Prostate gland (tissue), 2 donors: ENCODE measurements around the gene PLA2R1. TPM values are rescaled to one million over a fixed set of nuclear protein-coding genes. Genes with fewer than 3 reads are reported as not detected.
"Not testable (repeated sequence)": the region's sequence is repeated elsewhere in the genome, so short reads cannot be mapped to it uniquely, and the experiment has no call there.

Experiments used
- DNase-seq: peaks from one replicate; pipeline ENCODE4 v3.0.0-alpha.2; 2019; ENCODE audit warnings: low spot score
- H3K27ac ChIP-seq, 2 donors: fragments of 200-600 bp; sonication (generic); 2 replicates each; pipeline ENCODE4 v1.5.1; 2017 to 2019
- H3K27me3 ChIP-seq: fragments of 200-600 bp; sonication (generic); replicated peaks from 2 replicates; pipeline ENCODE4 v1.5.1; 2019; ENCODE audit not compliant: insufficient read depth
- H3K36me3 ChIP-seq, 2 donors: fragments of 200-600 bp; sonication (generic); 1 replicate in 1 of 2; 2 replicates in 1 of 2; pipeline versions ENCODE4 v1.5.1 to v1.8.1; 2017 to 2019
- H3K4me1 ChIP-seq: fragments of 200-600 bp; sonication (generic); replicated peaks from 2 replicates; pipeline ENCODE4 v1.5.1; 2019
- H3K4me3 ChIP-seq, 2 donors: fragments of 200-600 bp; sonication (generic); 2 replicates each; pipeline ENCODE4 v1.5.1; 2017 to 2019
- H3K9me3 ChIP-seq: fragments of 200-600 bp; sonication (generic); 2 replicates; pipeline ENCODE4 v1.5.1; 2017
- CTCF ChIP-seq, 4 experiments: fragments of 200-600 bp in 2 of 4; fragments of 450-650 bp in 2 of 4; sonication (generic) in 2 of 4; IDR thresholded peaks; 1 replicate in 3 of 4; 2 replicates in 1 of 4; pipeline ENCODE4 v1.5.1; 2016 to 2019; ENCODE audit warnings: antibody characterized with exemption in 4 of 4, mild to moderate bottlenecking in 2 of 4, moderate library complexity in 2 of 4
- POLR2A ChIP-seq: fragments of 450-650 bp; IDR thresholded peaks from one replicate; pipeline ENCODE4 v1.6.1; 2016; ENCODE audit warnings: antibody characterized with exemption, mild to moderate bottlenecking
- POLR2AphosphoS5 ChIP-seq: sonication (generic); formaldehyde crosslinking; IDR thresholded peaks from one replicate; pipeline ENCODE4 v1.6.1; 2017; ENCODE audit warnings: antibody characterized with exemption
- WGBS: methylation state at CpG from one replicate; pipeline ENCODE4 v1.1.5; 2018; 5-methylcytosine and 5-hydroxymethylcytosine counted together
- intact Hi-C: fragments of 100-400 bp; cut with DNase I; formaldehyde crosslinking; loops from one replicate; pipeline ENCODE4 v1.14.2; 2022
- total RNA-seq, 2 donors: library from RNA; depleted of rRNA; stranded (reverse); fragments of >200 nt; gene quantifications; one replicate each; pipeline ENCODE4 v1.1.0, GENCODE V29; 2016

Gene PLA2R1
- total RNA-seq, 2 donors from 2014 or later = 8.1 to 10.5 TPM

- Histone ChIP-seq H3K27ac (no peak overlapping the region), H3K4me1 (no peaks in the 10 kb centered on the region), H3K36me3 (no peaks in the 10 kb centered on the region), H3K4me3 (no peak overlapping the region), H3K27me3 (no peaks in the 10 kb centered on the region), H3K9me3 (no peaks in the 10 kb centered on the region)
- DNase-seq = no peak
- peak in 2 of 4 experiments; percentile 42 to 46 for TF ChIP-seq CTCF (IDR thresholded peaks at IDR 0.05)
- TF ChIP-seq POLR2AphosphoS5 = no peak
- intact Hi-C loops = no loop called here
- 0% methylated on average over 2 of the region's 2 CpGs for WGBS
These were observed 94.0 kb downstream of the PLA2R1 start for GRCh38 chr2:159968279-159968900.

DNA sequence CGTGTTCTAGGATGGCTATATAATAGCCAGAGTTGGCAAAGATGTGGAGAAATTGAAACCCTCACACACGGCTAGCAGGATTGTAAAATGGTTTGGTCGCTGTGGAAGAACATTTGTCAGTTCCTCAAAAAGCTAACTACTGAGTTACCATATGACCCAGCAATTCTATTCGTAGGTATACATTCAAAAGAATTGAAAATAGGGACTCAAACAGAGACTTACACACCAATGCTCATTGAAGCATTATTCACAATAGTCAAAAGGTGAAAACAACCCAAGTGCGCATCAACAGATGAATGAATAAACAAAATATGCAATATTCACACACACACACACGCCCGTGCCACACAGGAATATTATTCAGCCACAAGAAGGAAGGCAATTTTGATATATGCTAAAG is 98.7 kb downstream of the PLA2R1 start:
- Histone ChIP-seq H3K4me1 (no peaks in the 10 kb centered on the region), H3K27me3 (no peaks in the 10 kb centered on the region), H3K36me3 (no peaks in the 10 kb centered on the region), H3K4me3 (no peak overlapping the region), H3K27ac (no peak overlapping the region), H3K9me3 (no peaks in the 10 kb centered on the region)
- no peak for DNase-seq
- 80% methylated on average over 7 of the region's 7 CpGs for WGBS
- intact Hi-C loops = no loop called here
- TF ChIP-seq POLR2AphosphoS5 = no peak
- no peak for TF ChIP-seq CTCF (IDR thresholded peaks at IDR 0.05)
- TF ChIP-seq POLR2A = no peak

DNA sequence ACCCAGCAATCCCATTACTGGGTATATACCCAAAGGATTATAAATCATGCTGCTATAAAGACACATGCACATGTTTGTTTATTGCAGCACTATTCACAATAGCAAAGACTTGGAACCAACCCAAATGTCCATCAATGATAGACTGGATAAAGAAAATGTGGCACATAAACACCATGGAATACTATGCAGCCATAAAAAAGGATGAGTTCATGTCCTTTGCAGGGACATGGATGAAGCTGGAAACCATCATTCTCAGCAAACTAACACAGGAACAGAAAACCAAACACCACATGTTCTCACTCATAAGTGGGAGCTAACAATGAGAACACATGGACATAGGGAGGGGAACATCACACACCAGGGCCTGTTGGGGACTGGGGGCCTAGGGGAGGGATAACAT is 99.9 kb downstream of the PLA2R1 start:
- H3K27me3 ChIP-seq, intact Hi-C loops, H3K36me3 ChIP-seq, H3K27ac ChIP-seq, H3K9me3 ChIP-seq, H3K4me1 ChIP-seq, H3K4me3 ChIP-seq, DNase-seq: not testable (repeated sequence)

GRCh38 chr2:159961451-159961850 is 101.0 kb downstream of the PLA2R1 start:
- Histone ChIP-seq H3K27ac (no peak overlapping the region), H3K27me3 (no peaks in the 10 kb centered on the region), H3K4me3 (no peak overlapping the region), H3K9me3 (no peaks in the 10 kb centered on the region), H3K36me3 (no peaks in the 10 kb centered on the region), H3K4me1 (no peaks in the 10 kb centered on the region)
- DNase-seq = no peak
- 71% methylated on average over 4 of the region's 4 CpGs for WGBS
- TF ChIP-seq POLR2AphosphoS5 = no peak
- TF ChIP-seq CTCF (IDR thresholded peaks at IDR 0.05) = no peak
- no peak for TF ChIP-seq POLR2A
- intact Hi-C loops = no loop called here

DNA sequence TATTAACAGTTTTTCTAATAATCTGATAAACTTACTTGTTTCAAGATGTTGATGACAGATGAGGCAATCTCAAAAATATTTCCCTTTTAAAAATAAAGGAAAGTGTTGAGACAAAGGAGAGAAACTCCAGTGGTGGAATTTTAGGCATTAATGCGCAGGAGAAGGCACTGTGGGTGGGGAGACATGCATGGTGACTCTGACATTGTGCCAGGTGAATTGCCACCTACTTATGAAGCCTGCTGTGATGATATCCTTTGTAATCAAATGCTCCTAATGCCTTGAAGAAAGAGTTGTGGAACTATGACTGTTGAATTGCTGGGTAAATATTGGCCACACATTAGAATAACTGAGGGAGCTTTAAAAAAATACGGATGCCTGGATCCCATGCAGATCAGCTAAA is 101.4 kb downstream of the PLA2R1 start:
- TF ChIP-seq POLR2AphosphoS5 (no peak), POLR2A (no peak), CTCF (IDR thresholded peaks at IDR 0.05) (no peak)
- Histone ChIP-seq H3K27me3 (no peaks in the 10 kb centered on the region), H3K4me3 (no peak overlapping the region), H3K36me3 (no peaks in the 10 kb centered on the region), H3K9me3 (no peaks in the 10 kb centered on the region), H3K27ac (no peak overlapping the region), H3K4me1 (no peaks in the 10 kb centered on the region)
- intact Hi-C loops = no loop called here
- 30% methylated on average over 2 of the region's 2 CpGs for WGBS
- no peak for DNase-seq
